ENCODE measurements around the gene OSBPL10. TPM values are rescaled to one million over a fixed set of nuclear protein-coding genes. Genes with fewer than 3 reads are reported as not detected.
"Not testable (repeated sequence)": the region's sequence is repeated elsewhere in the genome, so short reads cannot be mapped to it uniquely, and the experiment has no call there.

OSBPL10 gene
- total RNA-seq, 2 donors from 2014 or later: 4.2 to 8.2 TPM

DNA sequence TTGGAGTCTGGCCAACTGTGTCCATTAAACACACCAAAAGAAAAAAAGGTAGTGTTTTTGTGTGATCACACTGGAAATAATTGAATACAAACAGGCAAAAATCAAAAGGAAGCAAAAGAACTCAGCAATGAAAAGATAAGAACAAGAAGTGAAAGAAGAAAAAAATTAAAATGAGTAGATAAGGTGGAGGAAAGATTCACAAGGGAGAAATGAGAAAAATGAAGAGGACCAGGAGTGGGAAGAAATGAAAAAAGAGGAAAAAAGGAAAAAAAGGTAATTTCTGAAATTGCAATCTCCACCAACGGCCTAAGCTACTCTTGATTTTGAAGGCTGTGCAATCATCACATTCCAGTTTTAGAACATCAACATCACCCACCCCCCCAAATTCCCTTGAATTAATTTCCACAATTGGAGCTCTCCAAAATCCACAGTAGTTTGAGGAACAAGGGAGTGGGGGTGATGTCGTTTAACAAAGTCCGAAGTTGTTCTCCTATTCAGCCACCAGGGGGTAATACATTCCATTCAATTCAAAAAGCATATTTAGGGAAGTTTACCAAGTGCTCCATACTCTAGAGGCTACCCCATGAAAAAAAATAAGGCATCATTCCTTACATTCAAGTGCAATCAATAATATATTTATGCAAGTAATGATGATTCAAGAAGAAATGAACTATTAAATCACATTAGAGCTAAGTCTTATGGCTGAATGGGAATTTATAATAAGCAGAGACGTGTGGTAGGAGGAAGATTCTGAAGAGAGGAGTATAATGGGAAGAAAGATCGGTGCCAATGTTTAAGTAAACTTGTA is 37.9 kb upstream of the OSBPL10 start:
- Histone ChIP-seq H3K36me3 (no peaks in the 10 kb centered on the region), H3K4me1 (no peaks in the 10 kb centered on the region), H3K4me3 (no peak overlapping the region), H3K27me3 (no peaks in the 10 kb centered on the region), H3K27ac (no peak overlapping the region), H3K9me3 (no peaks in the 10 kb centered on the region)
- no peak for DNase-seq (ENCODE audit: low spot score)
- TF ChIP-seq, protein P1, sequence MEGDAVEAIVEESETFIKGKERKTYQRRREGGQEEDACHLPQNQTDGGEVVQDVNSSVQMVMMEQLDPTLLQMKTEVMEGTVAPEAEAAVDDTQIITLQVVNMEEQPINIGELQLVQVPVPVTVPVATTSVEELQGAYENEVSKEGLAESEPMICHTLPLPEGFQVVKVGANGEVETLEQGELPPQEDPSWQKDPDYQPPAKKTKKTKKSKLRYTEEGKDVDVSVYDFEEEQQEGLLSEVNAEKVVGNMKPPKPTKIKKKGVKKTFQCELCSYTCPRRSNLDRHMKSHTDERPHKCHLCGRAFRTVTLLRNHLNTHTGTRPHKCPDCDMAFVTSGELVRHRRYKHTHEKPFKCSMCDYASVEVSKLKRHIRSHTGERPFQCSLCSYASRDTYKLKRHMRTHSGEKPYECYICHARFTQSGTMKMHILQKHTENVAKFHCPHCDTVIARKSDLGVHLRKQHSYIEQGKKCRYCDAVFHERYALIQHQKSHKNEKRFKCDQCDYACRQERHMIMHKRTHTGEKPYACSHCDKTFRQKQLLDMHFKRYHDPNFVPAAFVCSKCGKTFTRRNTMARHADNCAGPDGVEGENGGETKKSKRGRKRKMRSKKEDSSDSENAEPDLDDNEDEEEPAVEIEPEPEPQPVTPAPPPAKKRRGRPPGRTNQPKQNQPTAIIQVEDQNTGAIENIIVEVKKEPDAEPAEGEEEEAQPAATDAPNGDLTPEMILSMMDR (IDR thresholded peaks at IDR 0.05): peak; percentile 80 to 85

DNA sequence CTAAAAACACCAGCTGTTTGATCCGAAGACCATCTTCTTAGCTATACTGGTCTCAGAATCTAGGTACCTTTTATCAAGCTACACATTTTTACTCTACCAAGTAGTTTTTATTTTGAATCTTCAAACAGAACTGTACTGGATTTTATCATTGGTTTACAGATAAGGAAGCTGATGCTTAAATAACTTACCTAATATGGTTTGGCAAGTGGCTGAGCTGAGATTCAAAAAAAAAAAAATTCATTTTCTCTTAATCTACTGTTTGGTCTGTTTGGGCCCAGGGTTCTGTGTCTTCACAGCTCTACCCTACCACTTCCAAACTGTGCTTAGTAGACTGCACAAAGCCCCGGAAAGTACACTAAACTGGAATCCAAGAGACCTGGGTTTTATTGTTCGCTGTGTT is 36.2 kb upstream of the OSBPL10 start:
- Histone ChIP-seq H3K27ac (no peak overlapping the region), H3K4me3 (no peak overlapping the region), H3K9me3 (no peaks in the 10 kb centered on the region), H3K4me1 (no peaks in the 10 kb centered on the region), H3K36me3 (no peaks in the 10 kb centered on the region), H3K27me3 (no peaks in the 10 kb centered on the region)
- TF ChIP-seq, protein P1 (IDR thresholded peaks at IDR 0.05): no peak
- no peak for DNase-seq (ENCODE audit: low spot score)

- not testable (repeated sequence) for H3K4me3 ChIP-seq; H3K9me3 ChIP-seq; H3K27me3 ChIP-seq; H3K36me3 ChIP-seq; H3K4me1 ChIP-seq; DNase-seq (ENCODE audit: low spot score); H3K27ac ChIP-seq
Observed at GRCh38 chr3:32015638-32016037, 34.6 kb upstream of the OSBPL10 start.

GRCh38 chr3:32010699-32011098 is 29.6 kb upstream of the OSBPL10 start:
- not testable (repeated sequence) for H3K27me3 ChIP-seq; DNase-seq (ENCODE audit: low spot score); H3K9me3 ChIP-seq; H3K36me3 ChIP-seq; H3K4me3 ChIP-seq; H3K27ac ChIP-seq; H3K4me1 ChIP-seq

- Histone ChIP-seq H3K27ac (no peak overlapping the region), H3K4me1 (no peaks in the 10 kb centered on the region), H3K4me3 (no peak overlapping the region), H3K9me3 (no peaks in the 10 kb centered on the region), H3K27me3 (no peaks in the 10 kb centered on the region), H3K36me3 (no peaks in the 10 kb centered on the region)
- TF ChIP-seq, protein P1 (IDR thresholded peaks at IDR 0.05): no peak
- no peak for DNase-seq (ENCODE audit: low spot score)
Observed at GRCh38 chr3:32009957-32010356, 28.9 kb upstream of the OSBPL10 start.

GRCh38 chr3:32009101-32009500 is 28.0 kb upstream of the OSBPL10 start:
- Histone ChIP-seq H3K4me3 (no peak overlapping the region), H3K36me3 (no peaks in the 10 kb centered on the region), H3K27me3 (no peaks in the 10 kb centered on the region), H3K4me1 (no peaks in the 10 kb centered on the region), H3K27ac (no peak overlapping the region), H3K9me3 (no peaks in the 10 kb centered on the region)
- TF ChIP-seq, protein P1 (IDR thresholded peaks at IDR 0.05): no peak
- DNase-seq (ENCODE audit: low spot score): no peak

All from right atrium auricular region (tissue), 2 donors.